Body of pancreas (tissue), 4 donors: Measurements from ENCODE around the gene GABRB1.

Source experiments
- CTCF ChIP-seq, 7 experiments: fragments of 450-650 bp in 4 of 7; fragments of 200-600 bp in 3 of 7; sonication (generic) in 3 of 7; IDR thresholded peaks; one replicate each; pipeline ENCODE4 v1.5.1; 2016 to 2019; ENCODE audit warnings: antibody characterized with exemption in 7 of 7
- POLR2A ChIP-seq, 3 donors: fragments of 450-650 bp; IDR thresholded peaks; one replicate each; pipeline ENCODE4 v1.6.1; 2016; ENCODE audit warnings: antibody characterized with exemption in 3 of 3, mild to moderate bottlenecking in 2 of 3

- TF ChIP-seq CTCF (IDR thresholded peaks at IDR 0.05) (no peak), POLR2A (IDR thresholded peaks at IDR 0.05) (no peak)
Observed at GRCh38 chr4:47368211-47368610, 336.8 kb downstream of the GABRB1 start.
